Measurements from ENCODE around the gene CENPC. TPM values are rescaled to one million over a fixed set of nuclear protein-coding genes. Genes with fewer than 3 reads are reported as not detected.

CENPC gene
- polyA plus RNA-seq, 1 donor (not counting 4 experiments of a cell fraction or from before 2014, with no cell fraction given), result 7.9 TPM

GRCh38 chr4:67437974-67438713 is 107.2 kb downstream of the CENPC start:
- Histone ChIP-seq H3K79me2 (ENCODE audit: control insufficient read depth, insufficient read depth, low read length) (no peaks in the 10 kb centered on the region), H3K4me3 (ENCODE audit: control insufficient read depth in 2 of 3, extremely low read depth in 1 of 3, insufficient read depth in 2 of 3, low read depth in 1 of 3, low read length in 3 of 3) (no peak overlapping the region), H3K4me2 (ENCODE audit: control insufficient read depth, extremely low read depth, insufficient read depth, low read depth, low read length) (no peak overlapping the region), H3K9me1 (ENCODE audit: control insufficient read depth, extremely low read depth, insufficient read depth, low read length) (no peaks in the 10 kb centered on the region), H3K9me3 (ENCODE audit: control insufficient read depth, low read depth, low read length) (no peaks in the 10 kb centered on the region), H3K9ac (ENCODE audit: control insufficient read depth, extremely low read depth, insufficient read depth, low read length) (no peak overlapping the region), H3K27me3 (ENCODE audit: control insufficient read depth, extremely low read depth, insufficient read depth, low read length) (no peaks in the 10 kb centered on the region), H3K27ac (ENCODE audit: control insufficient read depth, insufficient read depth, low read length) (no peak overlapping the region), H3K36me3 (ENCODE audit: control insufficient read depth in 2 of 2, extremely low read depth in 1 of 2, insufficient read depth in 2 of 2, low read length in 2 of 2) (no peaks in the 10 kb centered on the region), H3K4me1 (ENCODE audit: control insufficient read depth, extremely low read depth, insufficient read depth, low read length) (no peaks in the 10 kb centered on the region), H2AFZ (ENCODE audit: control insufficient read depth, low read length) (no peak overlapping the region), H4K20me1 (ENCODE audit: control insufficient read depth, extremely low read depth, insufficient read depth, low read length) (no peaks in the 10 kb centered on the region)
- no peak for DNase-seq (ENCODE audit: low read depth, low spot score)
- dilution Hi-C loops (cut with MboI; ENCODE audit: extremely low pct_ligation_motif_present, low sequenced_read_pairs), result no loop called here
- no peak for FAIRE-seq
- TF ChIP-seq CTCF (optimal IDR thresholded peaks at IDR 0.05 in 1 of 3, IDR thresholded peaks at IDR 0.05 in 1 of 3, conservative IDR thresholded peaks at IDR 0.05 in 1 of 3; ENCODE audit: extremely low read depth in 1 of 3, insufficient read depth in 2 of 3, low read length in 3 of 3), result no peak
- TF ChIP-seq EZH2 (IDR thresholded peaks at IDR 0.05; ENCODE audit: low read length), result no peak

- H3K9me3 ChIP-seq (ENCODE audit: control insufficient read depth, low read depth, low read length), result no peaks in the 10 kb centered on the region
- H3K27me3 ChIP-seq (ENCODE audit: control insufficient read depth, extremely low read depth, insufficient read depth, low read length), result no peaks in the 10 kb centered on the region
- no peak overlapping the region for H3K9ac ChIP-seq (ENCODE audit: control insufficient read depth, extremely low read depth, insufficient read depth, low read length)
- no peaks in the 10 kb centered on the region for H3K9me1 ChIP-seq (ENCODE audit: control insufficient read depth, extremely low read depth, insufficient read depth, low read length)
- no peak overlapping the region for H3K27ac ChIP-seq (ENCODE audit: control insufficient read depth, insufficient read depth, low read length)
- no peak overlapping the region for H3K4me3 ChIP-seq (ENCODE audit: control insufficient read depth in 2 of 3, extremely low read depth in 1 of 3, insufficient read depth in 2 of 3, low read depth in 1 of 3, low read length in 3 of 3)
- no peaks in the 10 kb centered on the region for H3K4me1 ChIP-seq (ENCODE audit: control insufficient read depth, extremely low read depth, insufficient read depth, low read length)
- H3K36me3 ChIP-seq (ENCODE audit: control insufficient read depth in 2 of 2, extremely low read depth in 1 of 2, insufficient read depth in 2 of 2, low read length in 2 of 2), result no peaks in the 10 kb centered on the region
- DNase-seq (ENCODE audit: low read depth, low spot score) (no peak), FAIRE-seq (peak; percentile 59)
- no peak overlapping the region for H2AFZ ChIP-seq (ENCODE audit: control insufficient read depth, low read length)
- H3K79me2 ChIP-seq (ENCODE audit: control insufficient read depth, insufficient read depth, low read length), result no peaks in the 10 kb centered on the region
- H3K4me2 ChIP-seq (ENCODE audit: control insufficient read depth, extremely low read depth, insufficient read depth, low read depth, low read length), result no peak overlapping the region
- no peak for TF ChIP-seq CTCF (optimal IDR thresholded peaks at IDR 0.05 in 1 of 3, IDR thresholded peaks at IDR 0.05 in 1 of 3, conservative IDR thresholded peaks at IDR 0.05 in 1 of 3; ENCODE audit: extremely low read depth in 1 of 3, insufficient read depth in 2 of 3, low read length in 3 of 3)
- no peak for TF ChIP-seq EZH2 (IDR thresholded peaks at IDR 0.05; ENCODE audit: low read length)
- H4K20me1 ChIP-seq (ENCODE audit: control insufficient read depth, extremely low read depth, insufficient read depth, low read length), result no peaks in the 10 kb centered on the region
- dilution Hi-C loops (cut with MboI; ENCODE audit: extremely low pct_ligation_motif_present, low sequenced_read_pairs), result no loop called here
Observed at GRCh38 chr4:67436742-67437141, 108.6 kb downstream of the CENPC start.
